ENCODE data around the gene GBP6. TPM values are rescaled to one million over a fixed set of nuclear protein-coding genes. Genes with fewer than 3 reads are reported as not detected.
"Not testable (repeated sequence)": the region's sequence is repeated elsewhere in the genome, so short reads cannot be mapped to it uniquely, and the experiment has no call there.

GBP6 gene
- polyA plus RNA-seq, 3 donors, result not detected

DNA sequence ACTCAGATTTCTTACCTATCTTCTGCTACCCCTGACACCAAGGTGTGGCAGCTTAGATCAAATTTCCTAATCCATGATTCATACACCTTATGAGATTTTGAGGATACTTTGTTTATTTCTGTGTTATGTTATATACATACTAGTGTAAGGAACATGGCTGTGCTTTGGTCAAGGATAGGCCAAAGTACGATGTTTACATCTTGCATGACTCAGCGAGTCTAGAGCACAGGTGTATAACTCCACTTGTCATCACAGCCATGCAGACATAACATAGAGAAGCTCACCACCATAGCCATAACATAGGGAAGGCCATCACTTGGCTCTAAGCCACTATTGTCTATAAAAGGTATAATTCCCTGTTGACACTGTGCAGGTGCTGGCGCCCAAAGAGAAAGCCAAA, 61.2 kb downstream of the GBP6 start:
- Histone ChIP-seq H3K27ac (ENCODE audit: low read depth in 1 of 2, low read length in 2 of 2) (no peak overlapping the region), H3K9me3 (replicated peaks in 1 of 2; ENCODE audit: control insufficient read depth in 1 of 2, insufficient read depth in 1 of 2, low read length in 2 of 2) (no peaks in the 10 kb centered on the region), H3K9ac (ENCODE audit: insufficient read depth, low read length, poor library complexity, severe bottlenecking) (no peak overlapping the region), H3K4me3 (replicated peaks in 1 of 3; ENCODE audit: low read depth in 2 of 3, low read length in 3 of 3) (no peak overlapping the region), H4K20me1 (ENCODE audit: insufficient read depth, low read length) (no peaks in the 10 kb centered on the region), H3K27me3 (ENCODE audit: control insufficient read depth in 2 of 2, insufficient read depth in 2 of 2, low read length in 2 of 2) (no peaks in the 10 kb centered on the region), H3K4me1 (ENCODE audit: control insufficient read depth in 1 of 2, insufficient read depth in 2 of 2, low read length in 2 of 2) (peaks cover 17 to 21% of the 10 kb centered on the region in 2 donors), H3K36me3 (replicated peaks in 1 of 2; ENCODE audit: control insufficient read depth in 1 of 2, insufficient read depth in 2 of 2, low read length in 2 of 2) (no peaks in the 10 kb centered on the region), H3K4me2 (replicated peaks; ENCODE audit: extremely low read depth, low read length, poor library complexity, severe bottlenecking) (no peak overlapping the region), H2AFZ (ENCODE audit: insufficient read depth, low read depth, low read length, poor library complexity, severe bottlenecking) (no peak overlapping the region), H3K79me2 (ENCODE audit: insufficient read depth, low read length) (no peaks in the 10 kb centered on the region)
- H3K27me3 Mint-ChIP-seq (ENCODE audit: low read depth in 3 of 3), result peaks cover 0 to 2% (median 0%) of the 10 kb centered on the region in 3 donors
- intact Hi-C loops (cut with micrococcal nuclease), result no loop called here
- peaks cover 24% of the 10 kb centered on the region for H3K4me1 Mint-ChIP-seq
- no peak overlapping the region for H3K4me3 Mint-ChIP-seq
- H3K36me3 Mint-ChIP-seq, result peaks cover 0 to 2% of the 10 kb centered on the region in 2 donors
- TF ChIP-seq, protein P1, sequence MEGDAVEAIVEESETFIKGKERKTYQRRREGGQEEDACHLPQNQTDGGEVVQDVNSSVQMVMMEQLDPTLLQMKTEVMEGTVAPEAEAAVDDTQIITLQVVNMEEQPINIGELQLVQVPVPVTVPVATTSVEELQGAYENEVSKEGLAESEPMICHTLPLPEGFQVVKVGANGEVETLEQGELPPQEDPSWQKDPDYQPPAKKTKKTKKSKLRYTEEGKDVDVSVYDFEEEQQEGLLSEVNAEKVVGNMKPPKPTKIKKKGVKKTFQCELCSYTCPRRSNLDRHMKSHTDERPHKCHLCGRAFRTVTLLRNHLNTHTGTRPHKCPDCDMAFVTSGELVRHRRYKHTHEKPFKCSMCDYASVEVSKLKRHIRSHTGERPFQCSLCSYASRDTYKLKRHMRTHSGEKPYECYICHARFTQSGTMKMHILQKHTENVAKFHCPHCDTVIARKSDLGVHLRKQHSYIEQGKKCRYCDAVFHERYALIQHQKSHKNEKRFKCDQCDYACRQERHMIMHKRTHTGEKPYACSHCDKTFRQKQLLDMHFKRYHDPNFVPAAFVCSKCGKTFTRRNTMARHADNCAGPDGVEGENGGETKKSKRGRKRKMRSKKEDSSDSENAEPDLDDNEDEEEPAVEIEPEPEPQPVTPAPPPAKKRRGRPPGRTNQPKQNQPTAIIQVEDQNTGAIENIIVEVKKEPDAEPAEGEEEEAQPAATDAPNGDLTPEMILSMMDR (IDR thresholded peaks at IDR 0.05), result no peak
- 100% methylated on average over 1 of the region's 3 CpGs for WGBS (ENCODE audit: insufficient coverage)
- H3K9me3 Mint-ChIP-seq, result peaks cover 0 to 3% (median 0%) of the 10 kb centered on the region in 7 donors
- DNase-seq, result no peak
- H3K27ac Mint-ChIP-seq, result no peak overlapping the region

DNA sequence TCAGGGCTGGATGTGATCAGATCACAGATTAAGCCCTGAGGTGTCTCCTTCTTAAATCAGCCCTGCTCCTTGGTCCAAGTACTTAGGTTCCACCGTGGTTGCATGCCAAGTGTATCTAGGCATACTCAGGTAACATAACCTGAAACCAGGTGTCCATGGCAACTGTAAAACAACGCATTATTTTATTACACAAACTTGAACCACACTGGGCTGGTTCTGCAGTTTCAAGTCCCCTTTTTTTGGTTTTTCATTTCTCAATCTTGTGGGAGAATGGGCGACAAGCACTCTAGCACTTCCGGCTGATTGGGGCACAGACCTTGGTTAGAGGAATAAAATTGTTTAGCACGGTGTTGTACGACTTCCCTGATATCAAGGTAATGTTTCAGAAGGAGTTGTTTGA, 65.2 kb downstream of the GBP6 start:
- Mint-ChIP-seq H3K9me3 (no peaks in the 10 kb centered on the region), H3K4me3 (peak overlapping the region in 1 of 2 donors; percentile 43), H3K27me3 (ENCODE audit: low read depth in 3 of 3) (peaks cover 0 to 3% (median 1%) of the 10 kb centered on the region in 3 donors), H3K4me1 (peaks cover 23% of the 10 kb centered on the region), H3K27ac (peak overlapping the region in 5 of 7 donors; percentile 17 to 83 (median 63)), H3K36me3 (peaks cover 0 to 2% of the 10 kb centered on the region in 2 donors)
- Histone ChIP-seq H3K9me3 (replicated peaks in 1 of 2; ENCODE audit: control insufficient read depth in 1 of 2, insufficient read depth in 1 of 2, low read length in 2 of 2) (no peaks in the 10 kb centered on the region), H3K27me3 (ENCODE audit: control insufficient read depth in 2 of 2, insufficient read depth in 2 of 2, low read length in 2 of 2) (no peaks in the 10 kb centered on the region), H4K20me1 (ENCODE audit: insufficient read depth, low read length) (no peaks in the 10 kb centered on the region), H2AFZ (ENCODE audit: insufficient read depth, low read depth, low read length, poor library complexity, severe bottlenecking) (no peak overlapping the region), H3K9ac (ENCODE audit: insufficient read depth, low read length, poor library complexity, severe bottlenecking) (no peak overlapping the region), H3K4me1 (ENCODE audit: control insufficient read depth in 1 of 2, insufficient read depth in 2 of 2, low read length in 2 of 2) (peaks cover 17 to 21% of the 10 kb centered on the region in 2 donors), H3K27ac (ENCODE audit: low read depth in 1 of 2, low read length in 2 of 2) (no peak overlapping the region), H3K4me2 (replicated peaks; ENCODE audit: extremely low read depth, low read length, poor library complexity, severe bottlenecking) (peak overlapping the region; percentile 36), H3K36me3 (replicated peaks in 1 of 2; ENCODE audit: control insufficient read depth in 1 of 2, insufficient read depth in 2 of 2, low read length in 2 of 2) (no peaks in the 10 kb centered on the region), H3K4me3 (replicated peaks in 1 of 3; ENCODE audit: low read depth in 2 of 3, low read length in 3 of 3) (peak overlapping the region in 1 of 3 experiments; percentile 28), H3K79me2 (ENCODE audit: insufficient read depth, low read length) (no peaks in the 10 kb centered on the region)
- intact Hi-C loops (cut with micrococcal nuclease), result no loop called here
- DNase-seq, result peak; percentile 35 to 48 (median 39)
- TF ChIP-seq, protein P1 (IDR thresholded peaks at IDR 0.05), result no peak
- WGBS (ENCODE audit: insufficient coverage), result 0% methylated on average over 5 of the region's 6 CpGs

DNA sequence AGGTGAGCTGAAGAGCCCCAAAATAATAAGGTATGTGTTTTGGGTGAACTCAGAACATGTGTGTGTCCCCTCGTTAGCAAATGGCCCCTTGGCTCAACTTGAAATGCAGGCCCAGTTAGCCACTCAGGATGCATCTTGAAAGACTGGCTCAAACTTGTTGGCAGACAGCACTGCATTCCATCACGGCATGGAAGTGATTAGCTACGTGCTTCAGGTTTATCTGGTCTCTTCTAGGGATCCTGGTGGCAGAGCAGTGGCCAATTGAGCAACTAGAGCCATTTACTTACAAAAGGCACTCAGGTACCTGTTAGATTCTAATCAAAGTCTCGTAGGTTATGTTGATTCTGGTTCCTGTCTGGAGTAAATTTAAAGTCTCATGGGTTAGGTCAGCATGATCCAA, 65.8 kb downstream of the GBP6 start:
- H3K9me3 Mint-ChIP-seq; H3K4me2 ChIP-seq (replicated peaks; ENCODE audit: extremely low read depth, low read length, poor library complexity, severe bottlenecking); H3K79me2 ChIP-seq (ENCODE audit: insufficient read depth, low read length); H3K4me3 Mint-ChIP-seq; DNase-seq; H3K36me3 ChIP-seq (replicated peaks in 1 of 2; ENCODE audit: control insufficient read depth in 1 of 2, insufficient read depth in 2 of 2, low read length in 2 of 2); H3K27me3 Mint-ChIP-seq (ENCODE audit: low read depth in 3 of 3); H3K27ac ChIP-seq (ENCODE audit: low read depth in 1 of 2, low read length in 2 of 2); intact Hi-C loops (cut with micrococcal nuclease); H3K9ac ChIP-seq (ENCODE audit: insufficient read depth, low read length, poor library complexity, severe bottlenecking); H3K4me3 ChIP-seq (replicated peaks in 1 of 3; ENCODE audit: low read depth in 2 of 3, low read length in 3 of 3); H3K36me3 Mint-ChIP-seq; H3K9me3 ChIP-seq (replicated peaks in 1 of 2; ENCODE audit: control insufficient read depth in 1 of 2, insufficient read depth in 1 of 2, low read length in 2 of 2); H3K27ac Mint-ChIP-seq; H3K27me3 ChIP-seq (ENCODE audit: control insufficient read depth in 2 of 2, insufficient read depth in 2 of 2, low read length in 2 of 2); H4K20me1 ChIP-seq (ENCODE audit: insufficient read depth, low read length); H2AFZ ChIP-seq (ENCODE audit: insufficient read depth, low read depth, low read length, poor library complexity, severe bottlenecking): not testable (repeated sequence)
- WGBS (ENCODE audit: insufficient coverage), result 100% methylated on average over 1 of the region's 4 CpGs
- H3K4me1 Mint-ChIP-seq, result peaks cover 23% of the 10 kb centered on the region
- peaks cover 17 to 21% of the 10 kb centered on the region in 2 donors for H3K4me1 ChIP-seq (ENCODE audit: control insufficient read depth in 1 of 2, insufficient read depth in 2 of 2, low read length in 2 of 2)
